ENCODE results near the gene PLA2G4F.

DNA sequence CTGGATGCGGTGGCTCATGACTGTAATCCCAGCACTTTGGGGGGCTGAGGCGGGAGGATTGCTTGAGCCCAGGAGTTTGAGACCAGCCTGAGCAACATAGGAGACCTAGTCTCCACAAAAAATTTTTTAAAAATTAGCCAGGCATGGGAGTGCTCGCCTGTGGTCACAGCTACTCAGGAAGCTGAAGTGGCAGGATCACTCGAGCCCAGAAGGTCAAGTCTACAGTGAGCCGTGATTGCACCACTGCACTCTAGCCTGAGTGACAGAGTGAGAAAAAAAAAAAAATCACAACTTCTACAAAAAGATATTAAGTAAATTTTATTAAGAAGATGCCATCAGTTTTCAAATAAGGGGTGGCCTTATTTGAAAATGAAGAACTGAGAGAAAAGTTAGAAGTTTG is 50.1 kb downstream of the PLA2G4F start:
- TF ChIP-seq CTCF (IDR thresholded peaks at IDR 0.05) (no peak), POLR2A (IDR thresholded peaks at IDR 0.05) (no peak)
